8988T (cell line): ENCODE measurements around the gene MYBPH.

Source experiments
- DNase-seq: peaks from one replicate; pipeline ENCODE4 v3.0.0; 2011

Gene MYBPH

GRCh38 chr1:203175237-203175826 lies at the start of gene MYBPH:
TSS of gene MYBPH (minus strand) at chr1:203175826. CDS start at chr1:203175755, 71 bp downstream.
- DNase-seq: no peak

DNA sequence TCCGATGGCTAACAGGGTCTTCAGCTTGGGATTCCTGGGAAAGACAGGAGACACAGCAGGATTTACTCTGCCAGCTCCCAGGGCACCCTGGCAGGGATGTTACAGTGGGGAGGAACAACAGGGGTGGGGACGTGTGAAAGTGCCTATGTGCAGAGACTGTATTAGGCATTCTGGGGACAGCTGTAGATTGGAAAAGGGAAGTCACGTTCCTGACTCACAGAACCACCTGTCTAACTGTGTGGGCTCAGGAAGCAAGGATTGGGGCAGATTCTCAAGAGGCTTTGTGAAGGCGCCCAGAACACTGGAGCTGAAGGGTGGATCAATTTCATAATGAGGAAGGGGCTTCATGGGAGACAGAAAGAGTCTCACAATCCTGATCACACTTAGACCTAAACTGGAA lies 49.4 kb upstream of the MYBPH start:
- no peak for DNase-seq

GRCh38 chr1:203223012-203223775 lies 47.6 kb upstream of the MYBPH start:
- no peak for DNase-seq

DNA sequence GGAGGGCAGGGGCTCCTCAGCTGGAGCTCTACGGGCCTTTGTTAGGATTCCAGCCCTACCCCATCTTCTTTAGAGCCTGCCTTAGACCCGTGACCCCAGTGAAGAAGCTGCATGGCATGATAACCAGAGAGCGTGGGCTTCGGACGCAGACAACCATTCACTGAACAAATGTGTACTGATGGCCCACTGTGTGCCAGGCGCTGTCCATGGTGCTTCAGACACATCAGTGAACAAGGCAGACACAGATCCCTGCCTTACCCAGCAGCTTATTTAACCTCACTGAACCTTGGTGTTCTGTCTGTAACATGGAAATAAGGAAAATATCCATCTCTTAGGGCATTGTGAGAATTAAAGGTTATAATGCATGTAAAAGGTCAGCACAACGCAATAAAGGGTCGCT lies 44.3 kb upstream of the MYBPH start:
- no peak for DNase-seq

GRCh38 chr1:203219171-203219570 lies 43.5 kb upstream of the MYBPH start:
- no peak for DNase-seq

GRCh38 chr1:203217668-203218067 lies 42.0 kb upstream of the MYBPH start:
- DNase-seq: no peak

DNA sequence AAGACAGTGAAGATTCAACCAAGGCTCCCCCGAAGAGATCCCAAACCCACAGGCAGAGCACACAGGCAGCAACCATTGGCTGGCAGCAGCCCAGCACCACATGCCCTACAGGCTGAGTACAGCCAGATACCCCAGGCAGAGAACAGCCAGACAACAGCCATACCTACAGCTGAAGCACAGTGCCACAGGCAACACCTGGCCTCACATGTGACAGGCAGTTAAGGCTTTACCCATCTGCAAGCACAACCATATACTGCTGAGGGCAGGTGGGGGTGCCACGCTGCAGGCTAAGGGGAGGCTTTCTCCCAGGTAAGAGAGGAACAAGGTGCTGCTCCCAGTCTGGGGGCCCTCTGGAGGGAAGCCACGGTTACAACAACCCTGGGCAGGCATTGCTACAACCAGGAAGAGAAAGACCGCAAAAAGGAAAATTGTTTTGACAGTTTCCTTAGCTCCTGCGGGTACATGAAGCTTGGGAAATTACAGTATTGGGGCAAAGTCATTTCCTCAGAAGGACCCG lies 41.6 kb upstream of the MYBPH start:
- DNase-seq: no peak

DNA sequence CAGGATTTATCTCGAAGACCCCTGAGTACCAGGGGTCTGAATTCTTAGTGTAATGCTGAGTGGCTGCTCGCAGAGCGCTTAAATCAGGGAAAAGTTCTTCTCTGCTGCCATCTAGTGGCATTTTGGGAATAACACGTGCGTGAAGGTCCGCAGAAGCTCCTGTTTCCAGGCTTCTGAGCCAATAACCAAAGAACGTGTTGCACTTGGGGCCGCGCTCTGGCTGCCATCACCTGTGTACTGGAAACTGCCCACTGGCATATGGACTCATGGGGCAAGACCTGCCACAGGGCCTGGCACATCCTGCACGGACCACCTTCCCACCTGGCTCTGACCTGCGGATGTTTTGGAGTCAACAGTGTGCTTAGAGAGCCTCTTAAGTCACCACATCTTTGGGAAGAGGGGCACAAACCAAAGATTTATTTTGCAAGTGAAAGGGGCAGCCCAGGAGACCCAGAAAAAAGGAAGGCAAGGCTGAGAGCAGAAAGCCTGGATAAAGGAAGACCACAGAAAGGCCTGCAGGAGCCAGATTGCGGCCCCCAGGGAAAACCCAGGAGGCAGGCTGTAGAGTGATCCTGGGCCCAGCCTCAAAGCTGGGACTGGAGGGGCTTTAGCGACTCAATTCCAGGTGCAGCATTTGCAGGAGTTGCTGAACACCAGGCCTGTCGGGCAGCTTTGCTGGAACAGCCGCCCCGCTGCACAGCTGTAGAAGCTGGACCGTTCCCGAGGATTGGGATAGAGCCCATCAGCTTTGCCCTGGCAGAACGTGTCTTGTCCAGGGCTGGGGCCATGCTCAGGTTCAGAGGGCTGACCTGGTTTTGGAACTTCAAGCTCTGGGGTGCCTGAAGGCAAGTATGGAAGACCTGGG lies 40.9 kb upstream of the MYBPH start:
- peak; percentile 61 for DNase-seq

DNA sequence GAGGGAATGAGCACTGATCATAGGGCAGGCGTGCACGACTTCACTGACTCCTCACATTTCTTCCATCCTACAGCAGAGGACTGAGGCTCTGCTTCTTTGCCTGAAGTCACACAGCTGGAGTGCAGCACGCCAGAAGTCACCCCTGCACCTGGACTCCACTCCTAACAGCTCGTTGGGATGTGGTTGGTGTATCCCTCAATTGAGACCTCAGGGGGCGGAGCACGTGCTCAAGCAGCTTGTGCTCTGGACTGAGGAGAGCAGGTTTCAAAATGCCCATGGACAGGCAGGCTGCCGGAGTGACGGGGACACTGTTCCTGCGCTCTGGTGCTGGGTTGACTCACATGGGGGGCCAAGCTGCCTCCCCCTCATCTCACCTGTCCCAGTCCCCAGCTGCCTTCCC lies 39.9 kb upstream of the MYBPH start:
- no peak for DNase-seq

GRCh38 chr1:203214871-203215270 lies 39.2 kb upstream of the MYBPH start:
- no peak for DNase-seq

GRCh38 chr1:203213126-203213525 lies 37.5 kb upstream of the MYBPH start:
- DNase-seq: no peak

- DNase-seq: no peak
Measured at GRCh38 chr1:203211812-203212211, 36.2 kb upstream of the MYBPH start.

GRCh38 chr1:203210988-203211387 lies 35.4 kb upstream of the MYBPH start:
- DNase-seq: no peak

- DNase-seq: no peak
Measured at GRCh38 chr1:203210350-203210749, 34.7 kb upstream of the MYBPH start.

DNA sequence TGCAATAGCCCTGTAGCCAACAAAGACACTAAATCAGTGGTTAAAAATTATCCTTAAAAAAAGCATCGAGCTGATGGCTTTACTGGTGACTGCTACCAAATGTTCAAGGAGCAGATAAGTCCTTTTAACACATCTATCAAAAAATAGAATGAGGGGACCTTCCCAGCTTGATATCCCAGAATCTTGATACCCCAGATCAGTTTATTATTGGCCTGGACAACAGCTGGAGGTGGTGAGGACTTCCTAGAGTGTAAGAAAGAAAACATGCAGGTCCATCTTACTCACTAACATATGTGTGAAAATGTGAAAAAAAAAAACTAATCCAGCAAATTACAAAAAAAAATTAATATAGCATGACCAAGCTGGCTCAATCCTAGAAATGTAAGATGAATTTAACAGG lies 32.6 kb upstream of the MYBPH start:
- no peak for DNase-seq

DNA sequence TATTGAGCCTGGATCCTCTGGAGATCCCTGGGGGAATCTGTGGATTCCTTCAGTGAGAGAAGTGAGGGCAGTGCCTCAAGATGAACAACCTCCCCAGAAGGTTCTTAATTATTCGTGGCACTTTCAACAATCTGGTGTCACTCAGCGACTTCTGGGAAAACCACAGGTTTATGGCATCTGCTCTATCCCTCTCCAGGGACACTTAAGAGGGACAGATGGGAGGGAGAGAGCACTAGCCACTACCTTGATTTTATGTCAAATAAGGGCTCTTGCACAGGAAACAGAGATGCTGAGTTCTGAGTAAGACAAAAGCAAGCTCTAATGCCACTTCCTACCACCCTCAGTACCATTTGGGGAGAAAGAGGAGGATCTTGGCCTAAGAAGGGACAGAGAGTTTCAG lies 32.1 kb upstream of the MYBPH start:
- DNase-seq: no peak

- DNase-seq: no peak
Measured at GRCh38 chr1:203206129-203206687, 30.6 kb upstream of the MYBPH start.

DNA sequence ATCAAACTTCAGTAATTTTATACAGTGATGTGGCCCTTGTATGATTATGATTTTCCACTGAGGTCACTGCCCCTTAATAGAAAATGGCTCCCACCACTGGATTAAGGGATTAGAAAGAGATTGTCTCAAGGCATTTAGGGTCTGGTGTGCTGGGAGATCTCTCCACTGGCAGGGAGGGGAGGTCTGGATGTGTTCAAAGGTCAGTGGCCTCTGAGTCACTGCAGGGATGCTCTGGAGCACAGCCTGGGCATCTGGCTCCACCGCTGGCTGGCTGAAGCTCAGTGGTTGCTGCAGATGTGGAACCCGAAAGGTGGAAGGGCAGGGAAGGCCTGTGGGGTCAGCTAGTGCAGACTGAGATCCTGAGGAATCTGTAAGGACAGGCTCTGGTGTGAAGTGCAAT lies 29.1 kb upstream of the MYBPH start:
- no peak for DNase-seq

GRCh38 chr1:203202431-203203245 lies 27.0 kb upstream of the MYBPH start:
- no peak for DNase-seq

DNA sequence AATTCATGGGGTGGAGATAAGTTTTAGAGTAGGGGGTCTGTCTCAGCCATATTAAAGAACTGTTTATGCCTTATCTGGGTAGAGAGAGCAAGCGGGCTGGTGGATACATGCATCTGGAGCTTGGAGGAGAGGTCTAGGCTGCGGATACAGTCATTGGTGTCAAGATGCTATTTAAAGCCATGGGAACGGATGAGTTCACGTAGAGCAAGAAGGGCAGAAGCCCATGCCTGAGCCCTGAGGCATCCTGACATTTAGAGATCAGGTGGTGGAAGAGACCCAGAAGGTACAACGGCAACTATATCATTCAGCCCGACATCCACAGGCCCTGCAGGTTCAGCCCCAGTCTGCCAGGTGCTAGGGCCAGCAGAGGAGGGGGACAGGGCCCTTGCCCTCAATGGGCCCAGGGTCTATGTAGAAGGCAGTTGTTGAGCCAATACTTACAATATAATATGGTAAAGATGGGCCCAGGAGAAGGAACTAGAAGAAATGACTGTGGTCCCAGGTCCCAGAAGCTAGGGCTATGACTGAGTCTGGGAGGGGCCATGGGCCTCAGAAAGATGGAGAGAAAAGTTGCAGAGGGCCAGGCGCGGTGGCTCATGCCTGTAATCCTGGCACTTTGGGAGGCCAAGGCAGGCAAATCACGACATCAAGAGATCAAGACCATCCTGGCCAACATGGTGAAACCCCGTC lies 26.0 kb upstream of the MYBPH start:
- DNase-seq: no peak

GRCh38 chr1:203200916-203201315 lies 25.3 kb upstream of the MYBPH start:
- no peak for DNase-seq
